Measurements from ENCODE around the gene ANXA1. TPM values are rescaled to one million over a fixed set of nuclear protein-coding genes. Genes with fewer than 3 reads are reported as not detected.

ANXA1 gene
- total and polyA plus RNA-seq, 2 donors (not counting 3 experiments of a cell fraction or from before 2014, with no cell fraction given), result 403 to 525 TPM

- H3K27ac ChIP-seq (ENCODE audit: insufficient read depth, low read depth, low read length), result peak overlapping the region; percentile 77
- DNase-seq (ENCODE audit: low read depth, low spot score) (peak; percentile 59), FAIRE-seq (no peak)
- CTCF ChIA-PET, result interaction anchor here (0.7 to 4.4 kb wide), 9 partner anchors 8 to 298 kb away, joined by 3 to 90 read pairs (median 3); no protein-coding TSS in a partner anchor
- no peak overlapping the region for H2AFZ ChIP-seq (ENCODE audit: low read depth, low read length)
- dilution Hi-C loops (cut with MboI; ENCODE audit: extremely low pct_ligation_motif_present, low sequenced_read_pairs), result no loop called here
- peaks cover 44% of the 10 kb centered on the region for H3K4me1 ChIP-seq (ENCODE audit: control insufficient read depth, extremely low read depth, insufficient read depth, low read length)
- intact Hi-C loops (cut with micrococcal nuclease), result loop anchor here (10.0 kb wide), 1 partner anchor 791 kb away; the partner anchor contains the start of gene ZFAND5
- H3K9ac ChIP-seq (replicated peaks; ENCODE audit: extremely low read depth, insufficient read depth, low read length), result peak overlapping the region; percentile 99
- peaks cover 14% of the 10 kb centered on the region for H4K20me1 ChIP-seq (replicated peaks; ENCODE audit: control insufficient read depth, extremely low read depth, insufficient read depth, low read length)
- peak overlapping the region in 2 of 3 experiments; percentile 4 to 98 for H3K4me3 ChIP-seq (replicated peaks in 1 of 3; ENCODE audit: insufficient read depth in 1 of 3, low read depth in 1 of 3, low read length in 3 of 3)
- H3K4me2 ChIP-seq (ENCODE audit: insufficient read depth, low read length), result peak overlapping the region; percentile 76
- H3K36me3 ChIP-seq (ENCODE audit: control insufficient read depth in 2 of 2, extremely low read depth in 1 of 2, insufficient read depth in 2 of 2, low read length in 2 of 2), result peaks cover 5 to 21% of the 10 kb centered on the region in 2 experiments
- H3K27me3 ChIP-seq (ENCODE audit: control insufficient read depth in 2 of 2, insufficient read depth in 2 of 2, low read length in 2 of 2), result no peaks in the 10 kb centered on the region
- H3K9me1 ChIP-seq (replicated peaks; ENCODE audit: control insufficient read depth, extremely low read depth, insufficient read depth, low read length), result no peaks in the 10 kb centered on the region
- POLR2A ChIA-PET, result interaction anchor here (0.8 to 0.9 kb wide), 2 partner anchors 14 to 16 kb away, joined by 3 read pairs; no protein-coding TSS in a partner anchor
- BruUV-seq (replicated peaks), result no TSS peak
- H3K79me2 ChIP-seq (ENCODE audit: control insufficient read depth, insufficient read depth, low read length), result peaks cover 80% of the 10 kb centered on the region
- no peaks in the 10 kb centered on the region for H3K9me3 ChIP-seq (replicated peaks; ENCODE audit: control insufficient read depth, insufficient read depth, low read length)
- TF ChIP-seq MYC (IDR thresholded peaks at IDR 0.05; ENCODE audit: low read depth, low read length) (no peak), MAX (IDR thresholded peaks at IDR 0.05; ENCODE audit: insufficient read depth, insufficient read length) (no peak), POLR2A (IDR thresholded peaks at IDR 0.05; ENCODE audit: low read depth, low read length) (no peak), CTCF (IDR thresholded peaks at IDR 0.05; ENCODE audit: extremely low read depth in 1 of 2, insufficient read depth in 1 of 2, low read depth in 1 of 2, low read length in 2 of 2) (no peak), FOS (IDR thresholded peaks at IDR 0.05; ENCODE audit: borderline replicate concordance, insufficient read depth, low read length) (no peak), GATA2 (IDR thresholded peaks at IDR 0.05; ENCODE audit: insufficient read depth, insufficient read length, low read depth, low read length) (peak; percentile 55), EZH2 (IDR thresholded peaks at IDR 0.05; ENCODE audit: borderline replicate concordance, low read depth, low read length, severe bottlenecking) (no peak), JUN (IDR thresholded peaks at IDR 0.05; ENCODE audit: borderline replicate concordance, insufficient read depth, insufficient read length, low read depth) (no peak), POLR2AphosphoS5 (IDR thresholded peaks at IDR 0.05; ENCODE audit: insufficient read depth, low read depth, low read length) (peak; percentile 7)
Observed at GRCh38 chr9:73155377-73155776, 3.7 kb downstream of the ANXA1 start.
